Stimulated activated CD8-positive, alpha-beta memory T cell treated with anti-CD3 and anti-CD28 coated beads, Interleukin-4, amount 100 ng/mL, for 4 hours (primary cell): ENCODE results near the gene NPHS1.

Experiments
- DNase-seq, 2 donors: peaks; one replicate each; pipeline ENCODE4 v3.0.0-alpha.2; 2020; ENCODE audit warnings: low read depth in 2 of 2, low spot score in 1 of 2

The NPHS1 gene

DNA sequence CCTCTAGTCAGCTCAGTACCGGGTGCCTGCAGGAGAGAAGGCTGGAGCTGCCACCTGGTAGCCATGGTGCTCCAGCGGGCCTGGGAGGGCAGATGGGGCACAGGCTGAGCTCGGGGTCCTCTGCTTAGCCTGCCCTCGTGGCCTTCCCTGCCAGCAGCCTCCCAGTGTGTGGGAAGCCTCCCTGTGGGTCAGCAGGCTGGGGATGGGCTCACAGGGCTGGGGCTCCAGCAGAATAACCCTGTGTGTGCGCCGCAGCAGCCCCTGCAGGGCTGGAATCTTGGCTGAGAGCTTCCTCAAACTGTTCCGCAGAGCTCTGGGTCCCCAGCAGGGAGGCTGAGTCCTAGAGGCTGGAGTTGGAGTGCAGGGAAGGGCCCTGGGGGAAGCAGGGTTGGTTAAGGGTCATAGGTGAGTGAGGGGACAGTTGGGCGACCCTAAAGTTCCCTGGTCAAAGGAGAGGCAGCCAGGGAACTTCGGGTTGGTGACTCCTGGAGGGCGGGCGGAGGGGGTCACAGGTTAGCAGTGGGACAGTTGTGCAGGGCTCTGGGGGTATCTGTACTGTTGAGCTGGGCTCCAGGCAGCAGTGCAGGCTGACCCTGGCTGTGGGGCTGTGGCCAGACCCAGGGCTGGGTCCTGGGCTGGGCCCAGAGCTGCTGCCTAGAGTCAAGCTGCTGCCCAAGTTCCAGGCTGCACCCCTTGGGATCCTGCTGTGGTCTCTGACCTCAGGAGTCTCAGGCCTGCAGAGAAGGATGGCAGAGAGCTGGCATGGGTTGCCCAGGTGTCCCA lies 62.9 kb downstream of the NPHS1 start:
- DNase-seq = no peak

DNA sequence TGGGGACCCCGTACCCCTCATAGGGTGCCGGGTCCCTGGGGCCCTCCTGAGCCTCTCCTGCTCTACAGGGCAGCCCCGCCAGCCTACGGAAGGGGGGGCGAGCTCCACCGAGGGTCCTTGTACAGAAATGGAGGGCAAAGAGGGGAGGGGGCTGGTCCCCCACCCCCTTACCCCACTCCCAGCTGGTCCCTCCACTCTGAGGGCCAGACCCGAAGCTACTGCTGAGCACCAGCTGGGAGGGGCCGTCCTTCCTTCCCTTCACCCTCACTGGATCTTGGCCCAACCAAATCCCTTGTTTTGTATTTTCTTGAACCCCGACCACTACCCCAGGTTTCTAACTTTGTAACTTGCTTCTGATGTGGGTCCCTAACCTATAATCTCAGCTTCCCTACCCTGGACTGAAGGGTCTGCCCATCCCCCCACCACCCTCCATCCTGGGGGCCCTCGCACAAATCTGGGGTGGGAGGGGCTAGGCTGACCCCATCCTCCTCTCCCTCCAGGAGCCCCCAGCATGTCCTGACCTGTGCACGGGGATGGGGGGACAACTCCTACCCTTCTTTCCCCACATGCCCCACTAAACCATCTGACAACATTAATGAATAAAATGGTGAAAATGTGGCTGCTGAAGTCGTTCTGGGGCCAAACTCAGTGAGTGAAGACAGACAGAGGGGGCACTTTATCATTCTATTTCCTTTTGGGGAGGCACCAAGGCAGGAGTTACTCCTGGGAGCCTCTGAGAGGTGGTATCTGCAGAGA lies 63.9 kb downstream of the NPHS1 start:
- no peak for DNase-seq

DNA sequence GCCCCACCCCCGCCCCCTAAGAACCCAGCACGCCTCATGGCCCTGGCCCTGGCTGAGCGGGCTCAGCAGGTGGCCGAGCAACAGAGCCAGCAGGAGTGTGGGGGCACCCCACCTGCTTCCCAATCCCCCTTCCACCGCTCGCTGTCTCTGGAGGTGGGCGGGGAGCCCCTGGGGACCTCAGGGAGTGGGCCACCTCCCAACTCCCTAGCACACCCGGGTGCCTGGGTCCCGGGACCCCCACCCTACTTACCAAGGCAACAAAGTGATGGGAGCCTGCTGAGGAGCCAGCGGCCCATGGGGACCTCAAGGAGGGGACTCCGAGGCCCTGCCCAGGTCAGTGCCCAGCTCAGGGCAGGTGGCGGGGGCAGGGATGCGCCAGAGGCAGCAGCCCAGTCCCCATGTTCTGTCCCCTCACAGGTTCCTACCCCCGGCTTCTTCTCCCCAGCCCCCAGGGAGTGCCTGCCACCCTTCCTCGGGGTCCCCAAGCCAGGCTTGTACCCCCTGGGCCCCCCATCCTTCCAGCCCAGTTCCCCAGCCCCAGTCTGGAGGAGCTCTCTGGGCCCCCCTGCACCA lies 65.0 kb downstream of the NPHS1 start:
- DNase-seq = no peak

DNA sequence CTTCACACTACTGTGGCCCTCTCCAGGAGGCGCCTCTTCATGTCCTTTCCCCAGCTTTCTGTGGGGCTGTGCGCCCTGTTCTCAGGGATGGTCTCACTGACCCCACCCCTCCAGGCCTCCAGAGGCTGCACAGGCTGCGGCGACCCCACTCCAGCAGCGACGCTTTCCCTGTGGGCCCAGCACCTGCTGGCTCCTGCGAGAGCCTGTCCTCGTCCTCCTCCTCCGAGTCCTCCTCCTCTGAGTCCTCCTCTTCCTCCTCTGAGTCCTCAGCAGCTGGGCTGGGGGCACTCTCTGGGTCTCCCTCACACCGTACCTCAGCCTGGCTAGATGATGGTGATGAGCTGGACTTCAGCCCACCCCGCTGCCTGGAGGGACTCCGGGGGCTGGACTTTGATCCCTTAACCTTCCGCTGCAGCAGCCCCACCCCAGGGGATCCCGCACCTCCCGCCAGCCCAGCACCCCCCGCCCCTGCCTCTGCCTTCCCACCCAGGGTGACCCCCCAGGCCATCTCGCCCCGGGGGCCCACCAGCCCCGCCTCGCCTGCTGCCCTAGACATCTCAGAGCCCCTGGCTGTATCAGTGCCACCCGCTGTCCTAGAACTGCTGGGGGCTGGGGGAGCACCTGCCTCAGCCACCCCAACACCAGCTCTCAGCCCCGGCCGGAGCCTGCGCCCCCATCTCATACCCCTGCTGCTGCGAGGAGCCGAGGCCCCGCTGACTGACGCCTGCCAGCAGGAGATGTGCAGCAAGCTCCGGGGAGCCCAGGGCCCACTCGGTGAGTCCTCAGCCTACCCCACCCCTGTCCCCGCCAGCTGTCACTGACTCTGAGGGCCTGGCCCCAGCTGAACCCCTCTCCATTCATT lies 65.8 kb downstream of the NPHS1 start:
- no peak for DNase-seq

DNA sequence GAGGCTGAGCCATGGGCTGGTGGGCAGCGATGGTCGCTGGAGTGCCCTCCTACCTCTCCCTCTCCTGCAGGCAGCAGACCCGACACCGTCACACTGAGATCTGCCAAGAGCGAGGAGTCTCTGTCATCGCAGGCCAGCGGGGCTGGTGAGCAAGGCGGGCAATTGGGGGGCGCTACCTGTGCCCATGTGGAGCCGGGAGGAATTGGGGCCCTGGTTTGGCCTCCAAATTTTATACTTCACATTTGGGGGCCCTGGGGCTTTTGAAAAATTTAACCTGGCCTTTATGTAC lies 67.0 kb downstream of the NPHS1 start:
- no peak for DNase-seq

DNA sequence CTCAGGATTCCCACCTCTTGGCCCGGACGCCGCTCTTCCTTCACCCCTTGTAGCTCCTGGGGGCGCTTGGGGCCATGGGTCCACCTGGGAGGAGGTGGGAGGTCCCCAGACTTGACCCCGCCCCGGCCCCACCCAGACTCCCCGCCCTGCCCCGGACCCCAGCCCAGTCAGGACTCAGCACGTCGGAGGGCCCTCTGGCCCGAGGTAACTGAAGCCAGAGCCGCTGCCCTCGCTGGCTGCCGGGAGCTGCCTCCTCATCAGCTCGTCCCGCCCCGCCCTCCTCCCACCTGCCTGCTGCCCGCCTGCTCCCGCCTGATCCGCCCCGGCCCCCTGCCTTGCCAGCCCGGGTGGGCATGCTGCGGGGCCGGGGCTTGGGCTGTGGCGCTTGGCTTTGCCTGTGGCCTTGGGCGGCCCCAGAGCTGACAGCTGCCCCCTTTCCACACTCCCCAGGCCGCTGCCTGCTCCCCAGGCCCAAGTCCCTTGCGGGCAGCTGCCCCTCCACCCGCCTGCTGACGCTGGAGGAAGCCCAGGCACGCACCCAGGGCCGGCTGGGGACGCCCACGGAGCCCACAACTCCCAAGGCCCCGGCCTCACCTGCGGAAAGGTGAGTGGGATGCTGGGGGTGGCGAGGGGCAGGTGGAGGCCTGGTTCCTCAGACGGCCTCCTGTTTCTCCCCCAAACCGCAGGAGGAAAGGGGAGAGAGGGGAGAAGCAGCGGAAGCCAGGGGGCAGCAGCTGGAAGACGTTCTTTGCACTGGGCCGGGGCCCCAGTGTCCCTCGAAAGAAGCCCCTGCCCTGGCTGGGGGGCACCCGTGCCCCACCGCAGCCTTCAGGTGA lies 67.6 kb downstream of the NPHS1 start:
- DNase-seq = no peak

DNA sequence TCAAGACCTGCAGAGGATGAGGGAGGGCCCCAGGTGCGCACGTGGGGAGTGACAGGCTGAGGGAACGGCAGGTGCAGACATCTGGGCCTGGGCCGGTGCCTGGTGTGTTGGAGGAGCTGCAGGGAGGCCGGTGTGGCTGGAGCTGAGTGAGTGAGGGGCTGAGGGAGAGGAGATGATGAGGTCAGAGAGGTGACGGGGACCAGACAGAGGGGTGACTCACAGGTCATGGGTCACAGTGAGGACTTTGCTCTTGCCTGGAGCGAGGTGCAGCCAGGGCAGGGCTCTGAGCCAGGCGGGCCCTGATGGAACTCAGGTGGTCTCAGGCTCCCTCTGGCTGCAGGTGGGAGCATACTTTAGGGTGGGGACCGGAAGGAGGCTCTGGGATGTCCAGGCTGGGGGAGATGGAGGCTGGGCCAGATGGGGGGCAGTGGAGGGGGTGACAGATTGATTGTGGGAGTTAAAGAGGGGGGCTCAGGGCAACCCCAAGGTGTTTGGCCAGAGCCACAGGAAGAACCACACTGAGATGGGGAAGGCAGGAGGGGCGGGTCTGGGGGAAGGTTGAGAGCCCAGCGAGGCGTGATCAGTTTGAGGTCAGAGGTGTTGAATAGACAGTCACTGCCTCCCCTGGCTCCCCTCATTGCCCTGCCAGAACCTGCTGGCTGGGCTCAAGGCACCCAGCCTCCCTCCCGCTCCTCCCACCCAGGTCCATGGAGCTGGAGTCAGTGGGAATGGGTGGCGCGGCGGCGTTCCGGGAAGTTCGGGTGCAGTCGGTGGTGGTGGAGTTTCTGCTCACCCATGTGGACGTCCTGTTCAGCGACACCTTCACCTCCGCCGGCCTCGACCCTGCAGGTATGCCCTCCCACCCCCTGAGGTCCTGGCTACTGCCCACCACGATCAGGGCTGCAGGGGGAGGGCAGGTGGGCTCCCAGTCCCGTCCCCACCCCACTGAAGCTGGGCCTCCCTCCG lies 68.6 kb downstream of the NPHS1 start:
- DNase-seq = no peak

DNA sequence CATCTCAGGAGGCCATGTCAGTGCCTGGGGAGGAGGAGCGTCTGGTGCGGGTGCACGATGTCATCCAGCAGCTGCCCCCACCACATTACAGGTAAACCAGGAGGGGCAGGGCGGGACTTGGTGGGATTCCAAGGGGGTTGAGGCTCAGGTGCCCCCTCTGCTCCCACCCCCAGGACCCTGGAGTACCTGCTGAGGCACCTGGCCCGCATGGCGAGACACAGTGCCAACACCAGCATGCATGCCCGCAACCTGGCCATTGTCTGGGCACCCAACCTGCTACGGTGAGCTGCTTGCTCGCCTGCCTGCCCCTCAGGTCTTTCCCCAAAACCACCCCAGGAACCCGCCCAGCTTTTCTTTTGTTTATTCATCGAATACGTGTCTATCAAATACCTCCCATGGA lies 69.7 kb downstream of the NPHS1 start:
- no peak for DNase-seq

DNA sequence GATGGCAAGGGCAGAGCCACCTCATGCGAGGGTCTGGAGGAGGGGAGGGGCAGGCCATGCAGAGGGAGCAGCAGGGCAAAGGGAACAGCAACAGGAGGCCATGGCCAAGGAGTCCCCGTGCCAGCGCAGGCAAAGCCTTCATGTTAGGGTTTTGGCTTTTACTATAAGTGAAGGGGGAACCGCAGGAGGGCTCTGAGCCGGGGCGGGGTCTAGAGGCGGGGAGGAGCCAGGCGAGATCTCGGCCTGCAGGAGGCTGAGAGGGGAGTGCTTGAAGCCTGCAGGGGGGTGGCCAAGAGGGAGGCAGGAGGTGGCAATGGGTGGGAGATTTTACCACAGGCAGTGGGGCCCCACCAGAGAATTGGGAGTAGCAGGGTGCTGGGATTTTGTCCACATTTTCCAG lies 70.7 kb downstream of the NPHS1 start:
- no peak for DNase-seq

DNA sequence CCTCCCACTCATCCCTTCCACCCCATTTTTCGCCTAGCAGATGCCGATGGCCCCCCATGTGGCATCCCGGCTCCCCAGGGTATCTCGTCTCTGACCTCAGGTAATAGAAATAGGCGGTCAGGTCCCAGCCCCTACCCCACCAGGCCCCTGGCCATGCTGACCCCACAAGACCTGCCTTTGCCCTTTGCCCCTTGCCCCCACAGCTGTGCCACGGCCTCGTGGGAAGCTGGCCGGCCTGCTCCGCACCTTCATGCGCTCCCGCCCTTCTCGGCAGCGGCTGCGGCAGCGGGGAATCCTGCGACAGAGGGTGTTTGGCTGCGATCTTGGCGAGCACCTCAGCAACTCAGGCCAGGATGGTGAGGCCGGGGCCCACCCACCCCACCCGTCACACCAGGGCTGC lies 71.6 kb downstream of the NPHS1 start:
- DNase-seq = no peak

DNA sequence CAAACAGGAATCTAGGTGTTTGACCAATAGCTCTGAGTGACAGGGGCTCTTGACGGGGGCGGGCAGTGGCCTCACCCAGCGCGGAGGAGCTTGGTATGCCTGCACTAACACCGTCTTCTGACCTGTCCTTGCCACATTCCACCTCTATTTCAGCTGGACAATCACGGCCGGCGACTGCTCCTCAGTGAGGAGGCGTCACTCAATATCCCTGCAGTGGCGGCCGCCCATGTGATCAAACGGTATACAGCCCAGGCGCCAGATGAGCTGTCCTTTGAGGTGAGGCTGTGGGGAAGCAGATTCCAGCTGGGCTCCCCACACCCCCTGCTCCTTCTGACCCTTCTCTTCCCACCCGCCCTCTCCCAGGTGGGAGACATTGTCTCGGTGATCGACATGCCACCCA lies 72.2 kb downstream of the NPHS1 start:
- DNase-seq = no peak

DNA sequence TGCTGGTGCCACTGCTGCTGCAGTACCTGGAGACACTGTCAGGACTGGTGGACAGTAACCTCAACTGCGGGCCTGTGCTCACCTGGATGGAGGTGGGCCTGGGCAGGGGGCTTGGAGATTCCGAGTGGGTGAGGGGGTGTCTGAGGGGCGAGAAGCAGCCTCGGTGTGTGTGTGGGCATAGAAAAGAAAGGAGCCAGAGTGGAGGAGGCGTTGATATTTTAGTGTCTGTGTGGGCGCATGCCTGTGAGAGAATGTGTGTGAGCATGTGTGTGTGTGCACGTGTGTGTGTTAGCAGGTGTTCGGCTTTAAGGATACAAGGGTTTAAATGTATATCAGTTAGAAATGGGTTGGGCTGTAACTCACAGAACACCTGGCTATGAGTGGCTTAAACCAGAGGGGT lies 73.3 kb downstream of the NPHS1 start:
- DNase-seq = no peak

DNA sequence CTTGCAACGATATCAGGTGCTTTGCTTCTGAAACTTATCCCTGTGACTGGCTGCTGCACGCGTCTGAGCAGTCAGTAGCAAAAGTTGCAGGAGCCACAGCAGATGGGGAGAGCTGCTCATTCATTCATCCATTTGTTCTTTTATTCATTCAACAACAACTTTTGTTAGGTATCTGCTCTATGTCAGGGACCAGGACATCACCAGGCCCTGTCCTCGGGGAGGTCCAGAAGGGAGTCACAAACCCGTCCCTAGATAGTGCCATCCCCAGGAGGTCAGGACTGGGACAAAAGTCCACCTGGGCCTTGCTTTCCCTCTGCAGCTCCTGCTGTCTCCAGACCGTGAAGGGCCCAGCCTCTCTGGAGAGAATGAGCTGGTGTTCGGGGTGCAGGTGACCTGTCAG lies 74.3 kb downstream of the NPHS1 start:
- no peak for DNase-seq

DNA sequence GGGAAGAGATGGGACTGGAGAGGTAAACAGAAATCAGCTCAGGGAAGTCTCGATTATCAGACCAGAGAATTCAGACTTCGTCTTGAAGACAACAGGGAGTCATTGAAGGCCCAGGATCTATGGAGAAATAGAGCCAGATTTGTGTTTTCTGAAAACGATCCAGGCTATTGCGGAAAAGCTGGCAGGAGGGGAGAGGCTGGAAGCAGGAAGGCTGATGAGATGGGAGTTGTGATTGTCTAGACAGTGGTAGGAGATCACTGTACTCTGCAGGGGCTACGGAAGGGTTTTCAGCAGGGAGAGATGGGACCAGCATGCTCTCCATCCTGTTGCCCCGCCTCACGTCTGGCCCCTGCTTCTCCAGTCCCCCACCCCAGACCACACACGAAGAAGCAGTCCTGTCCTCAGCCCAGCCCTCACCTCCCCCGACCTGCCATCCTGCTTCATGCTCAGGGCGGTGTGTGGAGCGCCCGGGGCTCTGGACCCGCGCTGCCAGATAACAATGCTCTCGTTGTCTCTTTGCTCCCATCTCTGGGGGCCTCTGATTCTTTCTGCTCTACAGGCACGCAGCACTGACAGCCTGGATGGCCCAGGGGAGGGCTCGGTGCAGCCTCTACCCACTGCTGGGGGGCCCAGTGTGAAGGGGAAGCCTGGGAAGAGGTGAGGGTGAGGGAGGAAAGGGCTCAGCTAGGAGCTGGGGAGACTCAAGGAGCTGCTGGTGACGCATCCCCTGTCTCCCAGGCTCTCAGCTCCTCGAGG lies 75.0 kb downstream of the NPHS1 start:
- DNase-seq = no peak

DNA sequence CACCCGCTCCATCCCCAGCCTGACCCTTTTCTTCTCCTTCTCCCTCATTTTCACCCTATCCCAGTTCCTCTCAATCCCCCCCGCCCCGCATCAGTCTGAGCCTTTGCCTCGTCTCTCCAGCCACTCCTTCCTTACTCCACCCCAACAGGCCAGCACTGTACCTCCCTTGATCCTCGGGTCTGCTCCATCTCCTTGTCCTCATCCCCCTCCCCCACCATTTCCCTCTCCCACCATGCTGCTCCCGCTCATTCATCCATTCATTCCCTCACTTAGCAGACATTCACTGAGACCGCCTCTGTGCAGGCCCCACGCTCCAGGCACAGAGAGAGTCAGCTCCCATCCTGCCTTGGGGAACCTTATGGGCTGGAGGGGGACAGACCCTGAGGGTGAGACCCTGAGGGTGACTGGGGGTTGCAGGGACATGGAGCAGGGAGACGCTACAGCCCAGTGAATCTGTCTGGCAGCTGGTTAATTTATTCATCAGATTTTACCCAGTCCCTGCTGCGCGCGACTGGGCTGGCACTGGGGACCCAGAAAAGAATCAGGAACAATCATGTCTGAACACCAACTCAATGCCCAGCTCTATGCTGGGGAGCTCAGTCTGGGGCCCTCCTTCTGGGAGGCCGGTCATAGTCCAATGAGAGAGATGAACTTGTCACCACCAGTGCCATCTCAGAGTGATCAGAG lies 76.1 kb downstream of the NPHS1 start:
- no peak for DNase-seq
